ENCODE results near the gene PRR23A. TPM values are rescaled to one million over a fixed set of nuclear protein-coding genes. Genes with fewer than 3 reads are reported as not detected.

The PRR23A gene
- polyA plus RNA-seq, 1 donor from 2014 or later, result not detected

DNA sequence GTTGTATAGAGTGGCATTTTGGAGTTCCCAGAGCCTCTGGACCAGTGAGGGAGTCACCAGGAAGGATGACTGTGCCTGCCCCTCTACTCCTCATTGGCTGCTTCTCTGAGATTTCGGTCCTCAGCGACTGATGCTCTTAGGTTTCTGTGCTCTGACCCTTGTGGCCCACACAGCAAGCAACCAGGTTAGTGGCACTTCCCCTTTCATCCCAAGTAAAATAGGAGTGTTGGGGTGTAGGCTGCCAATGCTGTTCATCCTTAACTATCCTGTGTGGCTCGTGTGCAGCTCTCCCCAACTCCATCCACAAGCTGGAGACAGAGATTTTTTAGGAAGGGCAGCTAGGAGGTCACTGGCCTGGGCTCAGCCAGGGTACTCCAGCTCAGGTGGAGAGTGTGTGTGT lies 21.3 kb downstream of the PRR23A start:
- no peaks in the 10 kb centered on the region for H3K79me2 ChIP-seq (replicated peaks; ENCODE audit: insufficient read depth, low read length)
- no peak overlapping the region for H3K4me2 ChIP-seq (ENCODE audit: low read length)
- no peaks in the 10 kb centered on the region for H3F3A ChIP-seq (ENCODE audit: insufficient read depth, low read length, poor library complexity, severe bottlenecking)
- no peak overlapping the region for H2AFZ ChIP-seq (ENCODE audit: low read depth, low read length)
- no peak overlapping the region for H3K4me3 ChIP-seq (ENCODE audit: low read length)
- no peaks in the 10 kb centered on the region for H3K36me3 ChIP-seq (ENCODE audit: insufficient read depth, low read length)
- H4K20me1 ChIP-seq (ENCODE audit: insufficient read depth), result no peaks in the 10 kb centered on the region
- H3K9me3 ChIP-seq (ENCODE audit: low read length), result no peaks in the 10 kb centered on the region
- no peak overlapping the region for H3K9ac ChIP-seq (ENCODE audit: low read length)
- no peaks in the 10 kb centered on the region for H3K27me3 ChIP-seq (ENCODE audit: insufficient read depth, low read depth, low read length)
- no peaks in the 10 kb centered on the region for H3K9me2 ChIP-seq (ENCODE audit: insufficient read depth, low read length)
- TF ChIP-seq SMC3 (conservative IDR thresholded peaks at IDR 0.05; ENCODE audit: poor library complexity) (no peak), EZH2 (IDR thresholded peaks at IDR 0.05; ENCODE audit: borderline replicate concordance, insufficient read depth, low read length, poor library complexity, severe bottlenecking) (no peak), MXI1 (conservative IDR thresholded peaks at IDR 0.05; ENCODE audit: poor library complexity, severe bottlenecking) (no peak), RAD21 (conservative IDR thresholded peaks at IDR 0.05) (no peak), TAF1 (IDR thresholded peaks at IDR 0.05; ENCODE audit: low read depth) (no peak), POLR2AphosphoS5 (IDR thresholded peaks at IDR 0.05) (no peak), EP300 (conservative IDR thresholded peaks at IDR 0.05; ENCODE audit: poor library complexity, severe bottlenecking) (no peak)
- TF ChIP-seq, protein P1, sequence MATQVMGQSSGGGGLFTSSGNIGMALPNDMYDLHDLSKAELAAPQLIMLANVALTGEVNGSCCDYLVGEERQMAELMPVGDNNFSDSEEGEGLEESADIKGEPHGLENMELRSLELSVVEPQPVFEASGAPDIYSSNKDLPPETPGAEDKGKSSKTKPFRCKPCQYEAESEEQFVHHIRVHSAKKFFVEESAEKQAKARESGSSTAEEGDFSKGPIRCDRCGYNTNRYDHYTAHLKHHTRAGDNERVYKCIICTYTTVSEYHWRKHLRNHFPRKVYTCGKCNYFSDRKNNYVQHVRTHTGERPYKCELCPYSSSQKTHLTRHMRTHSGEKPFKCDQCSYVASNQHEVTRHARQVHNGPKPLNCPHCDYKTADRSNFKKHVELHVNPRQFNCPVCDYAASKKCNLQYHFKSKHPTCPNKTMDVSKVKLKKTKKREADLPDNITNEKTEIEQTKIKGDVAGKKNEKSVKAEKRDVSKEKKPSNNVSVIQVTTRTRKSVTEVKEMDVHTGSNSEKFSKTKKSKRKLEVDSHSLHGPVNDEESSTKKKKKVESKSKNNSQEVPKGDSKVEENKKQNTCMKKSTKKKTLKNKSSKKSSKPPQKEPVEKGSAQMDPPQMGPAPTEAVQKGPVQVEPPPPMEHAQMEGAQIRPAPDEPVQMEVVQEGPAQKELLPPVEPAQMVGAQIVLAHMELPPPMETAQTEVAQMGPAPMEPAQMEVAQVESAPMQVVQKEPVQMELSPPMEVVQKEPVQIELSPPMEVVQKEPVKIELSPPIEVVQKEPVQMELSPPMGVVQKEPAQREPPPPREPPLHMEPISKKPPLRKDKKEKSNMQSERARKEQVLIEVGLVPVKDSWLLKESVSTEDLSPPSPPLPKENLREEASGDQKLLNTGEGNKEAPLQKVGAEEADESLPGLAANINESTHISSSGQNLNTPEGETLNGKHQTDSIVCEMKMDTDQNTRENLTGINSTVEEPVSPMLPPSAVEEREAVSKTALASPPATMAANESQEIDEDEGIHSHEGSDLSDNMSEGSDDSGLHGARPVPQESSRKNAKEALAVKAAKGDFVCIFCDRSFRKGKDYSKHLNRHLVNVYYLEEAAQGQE (IDR thresholded peaks at IDR 0.05; ENCODE audit: borderline replicate concordance), result no peak
- TF ChIP-seq, protein P2, sequence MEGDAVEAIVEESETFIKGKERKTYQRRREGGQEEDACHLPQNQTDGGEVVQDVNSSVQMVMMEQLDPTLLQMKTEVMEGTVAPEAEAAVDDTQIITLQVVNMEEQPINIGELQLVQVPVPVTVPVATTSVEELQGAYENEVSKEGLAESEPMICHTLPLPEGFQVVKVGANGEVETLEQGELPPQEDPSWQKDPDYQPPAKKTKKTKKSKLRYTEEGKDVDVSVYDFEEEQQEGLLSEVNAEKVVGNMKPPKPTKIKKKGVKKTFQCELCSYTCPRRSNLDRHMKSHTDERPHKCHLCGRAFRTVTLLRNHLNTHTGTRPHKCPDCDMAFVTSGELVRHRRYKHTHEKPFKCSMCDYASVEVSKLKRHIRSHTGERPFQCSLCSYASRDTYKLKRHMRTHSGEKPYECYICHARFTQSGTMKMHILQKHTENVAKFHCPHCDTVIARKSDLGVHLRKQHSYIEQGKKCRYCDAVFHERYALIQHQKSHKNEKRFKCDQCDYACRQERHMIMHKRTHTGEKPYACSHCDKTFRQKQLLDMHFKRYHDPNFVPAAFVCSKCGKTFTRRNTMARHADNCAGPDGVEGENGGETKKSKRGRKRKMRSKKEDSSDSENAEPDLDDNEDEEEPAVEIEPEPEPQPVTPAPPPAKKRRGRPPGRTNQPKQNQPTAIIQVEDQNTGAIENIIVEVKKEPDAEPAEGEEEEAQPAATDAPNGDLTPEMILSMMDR (IDR thresholded peaks at IDR 0.05; ENCODE audit: poor library complexity, severe bottlenecking), result no peak
- no peak overlapping the region for H3K27ac ChIP-seq (ENCODE audit: low read length)

DNA sequence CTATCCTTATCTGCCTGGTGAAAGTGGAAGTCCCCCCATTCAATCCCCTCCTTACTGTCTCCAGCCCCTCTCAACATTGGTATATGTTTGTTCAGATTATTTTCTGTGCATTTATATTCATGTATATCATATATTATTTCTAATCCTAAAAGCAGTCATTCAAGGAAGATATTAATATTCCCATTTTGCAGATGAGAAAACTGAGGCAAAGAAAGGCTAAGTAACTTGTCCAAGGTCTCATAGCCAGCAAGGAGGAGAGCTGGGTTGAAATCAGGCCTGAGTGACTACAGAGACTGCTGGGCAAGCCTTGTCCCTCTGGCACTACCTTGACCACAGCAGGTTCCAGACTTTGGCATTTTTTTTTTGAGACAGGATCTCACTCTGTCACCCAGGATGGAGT lies 30.0 kb downstream of the PRR23A start:
- no peaks in the 10 kb centered on the region for H4K20me1 ChIP-seq (ENCODE audit: insufficient read depth)
- H3K4me2 ChIP-seq (ENCODE audit: low read length), result no peak overlapping the region
- H3F3A ChIP-seq (ENCODE audit: insufficient read depth, low read length, poor library complexity, severe bottlenecking), result no peaks in the 10 kb centered on the region
- no peak overlapping the region for H3K27ac ChIP-seq (ENCODE audit: low read length)
- H3K4me3 ChIP-seq (ENCODE audit: low read length), result no peak overlapping the region
- H3K9ac ChIP-seq (ENCODE audit: low read length), result no peak overlapping the region
- no peaks in the 10 kb centered on the region for H3K9me2 ChIP-seq (ENCODE audit: insufficient read depth, low read length)
- no peak for TF ChIP-seq POLR2AphosphoS5 (IDR thresholded peaks at IDR 0.05)
- no peak for TF ChIP-seq EP300 (conservative IDR thresholded peaks at IDR 0.05; ENCODE audit: poor library complexity, severe bottlenecking)
- no peak for TF ChIP-seq MXI1 (conservative IDR thresholded peaks at IDR 0.05; ENCODE audit: poor library complexity, severe bottlenecking)
- TF ChIP-seq, protein P2 (IDR thresholded peaks at IDR 0.05; ENCODE audit: poor library complexity, severe bottlenecking), result no peak
- no peak for TF ChIP-seq EZH2 (IDR thresholded peaks at IDR 0.05; ENCODE audit: borderline replicate concordance, insufficient read depth, low read length, poor library complexity, severe bottlenecking)
- TF ChIP-seq RAD21 (conservative IDR thresholded peaks at IDR 0.05), result no peak
- no peak for TF ChIP-seq TAF1 (IDR thresholded peaks at IDR 0.05; ENCODE audit: low read depth)
- H2AFZ ChIP-seq (ENCODE audit: low read depth, low read length), result no peak overlapping the region
- H3K79me2 ChIP-seq (replicated peaks; ENCODE audit: insufficient read depth, low read length), result no peaks in the 10 kb centered on the region
- H3K9me3 ChIP-seq (ENCODE audit: low read length), result no peaks in the 10 kb centered on the region
- no peaks in the 10 kb centered on the region for H3K27me3 ChIP-seq (ENCODE audit: insufficient read depth, low read depth, low read length)
- no peaks in the 10 kb centered on the region for H3K36me3 ChIP-seq (ENCODE audit: insufficient read depth, low read length)
